Keratinocyte (primary cell): ENCODE results near the gene RBFOX2.
A peak's percentile ranks its signal among the peaks of the same experiment; 100 is the strongest.

Source experiments
- CTCF ChIP-seq, 3 experiments: IDR thresholded peaks in 1 of 3; conservative IDR thresholded peaks in 1 of 3; optimal IDR thresholded peaks in 1 of 3; 2 replicates in 2 of 3; 3 replicates in 1 of 3; pipeline versions ENCODE3 to v1.5.1; 2011; ENCODE audit warnings: low read length in 3 of 3, mild to moderate bottlenecking in 3 of 3, moderate library complexity in 2 of 3, control low read depth in 1 of 3, inconsistent platforms in 1 of 3; ENCODE audit not compliant: insufficient read depth in 2 of 3; ENCODE audit errors: extremely low read depth in 1 of 3
- EZH2 ChIP-seq: IDR thresholded peaks from one replicate; pipeline ENCODE4 v1.6.1; 2012; ENCODE audit warnings: inconsistent platforms, mild to moderate bottlenecking, low read length, moderate library complexity

GRCh38 chr22:35840302-35840739 is 188.3 kb downstream of the RBFOX2 start:
- TF ChIP-seq CTCF (optimal IDR thresholded peaks at IDR 0.05 in 1 of 3, IDR thresholded peaks at IDR 0.05 in 1 of 3, conservative IDR thresholded peaks at IDR 0.05 in 1 of 3; ENCODE audit: extremely low read depth in 1 of 3, insufficient read depth in 2 of 3, low read length in 3 of 3) (peak in 1 of 3 experiments; percentile 5), EZH2 (no peak)
